Astrocyte (in vitro differentiated cells and primary cell): ENCODE measurements around the gene SLC17A7.

Experiments
- EZH2 ChIP-seq: IDR thresholded peaks from 2 replicates; pipeline ENCODE4 v1.6.1; 2012; ENCODE audit warnings: mild to moderate bottlenecking, low read length, inconsistent platforms; ENCODE audit not compliant: insufficient read depth
- TF ChIP-seq, protein P1 (sequence below): IDR thresholded peaks from 2 replicates; pipeline ENCODE4 v1.5.1; 2011; ENCODE audit warnings: low read depth, mild to moderate bottlenecking, inconsistent platforms, low read length, moderate library complexity; ENCODE audit not compliant: insufficient read depth

DNA sequence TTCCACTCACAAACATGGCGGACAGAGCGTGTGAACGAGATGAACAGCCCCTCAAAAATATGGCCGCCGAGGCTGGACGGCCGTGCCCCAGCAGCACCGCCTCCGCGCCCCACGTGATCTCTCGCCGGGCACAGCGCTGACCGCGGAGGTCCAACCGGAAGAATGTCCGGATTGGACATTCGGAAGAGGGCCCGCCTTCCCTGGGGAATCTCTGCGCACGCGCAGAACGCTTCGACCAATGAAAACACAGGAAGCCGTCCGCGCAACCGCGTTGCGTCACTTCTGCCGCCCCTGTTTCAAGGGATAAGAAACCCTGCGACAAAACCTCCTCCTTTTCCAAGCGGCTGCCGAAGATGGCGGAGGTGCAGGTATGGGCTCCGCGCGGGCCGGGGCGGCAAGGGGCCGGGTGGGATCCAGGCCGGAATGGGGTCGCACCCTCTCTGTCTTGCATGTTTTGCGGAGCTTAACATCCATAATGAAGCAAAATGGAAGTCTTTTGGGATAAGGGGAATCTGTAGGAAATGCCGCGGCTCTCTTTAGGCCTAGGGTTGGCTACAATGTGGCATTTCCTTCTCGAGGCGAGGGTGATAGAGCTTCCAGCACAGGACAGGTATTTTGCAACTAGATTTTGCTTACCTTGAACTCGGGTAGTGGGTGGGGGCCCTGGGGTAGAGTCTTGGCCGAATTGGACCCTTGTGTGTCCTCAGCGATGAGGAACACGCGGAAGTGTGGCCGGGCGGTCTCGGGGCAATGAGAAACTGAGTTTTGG lies 46.1 kb upstream of the SLC17A7 start, which contains the start of gene RPL13A:
- TF ChIP-seq, protein P1, sequence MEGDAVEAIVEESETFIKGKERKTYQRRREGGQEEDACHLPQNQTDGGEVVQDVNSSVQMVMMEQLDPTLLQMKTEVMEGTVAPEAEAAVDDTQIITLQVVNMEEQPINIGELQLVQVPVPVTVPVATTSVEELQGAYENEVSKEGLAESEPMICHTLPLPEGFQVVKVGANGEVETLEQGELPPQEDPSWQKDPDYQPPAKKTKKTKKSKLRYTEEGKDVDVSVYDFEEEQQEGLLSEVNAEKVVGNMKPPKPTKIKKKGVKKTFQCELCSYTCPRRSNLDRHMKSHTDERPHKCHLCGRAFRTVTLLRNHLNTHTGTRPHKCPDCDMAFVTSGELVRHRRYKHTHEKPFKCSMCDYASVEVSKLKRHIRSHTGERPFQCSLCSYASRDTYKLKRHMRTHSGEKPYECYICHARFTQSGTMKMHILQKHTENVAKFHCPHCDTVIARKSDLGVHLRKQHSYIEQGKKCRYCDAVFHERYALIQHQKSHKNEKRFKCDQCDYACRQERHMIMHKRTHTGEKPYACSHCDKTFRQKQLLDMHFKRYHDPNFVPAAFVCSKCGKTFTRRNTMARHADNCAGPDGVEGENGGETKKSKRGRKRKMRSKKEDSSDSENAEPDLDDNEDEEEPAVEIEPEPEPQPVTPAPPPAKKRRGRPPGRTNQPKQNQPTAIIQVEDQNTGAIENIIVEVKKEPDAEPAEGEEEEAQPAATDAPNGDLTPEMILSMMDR: no peak
- TF ChIP-seq EZH2: no peak
